Astrocyte (in vitro differentiated cells and primary cell): ENCODE measurements around the gene MRPL3. TPM values are rescaled to one million over a fixed set of nuclear protein-coding genes. Genes with fewer than 3 reads are reported as not detected.

Experiments used
- DNase-seq: peaks from one replicate; pipeline ENCODE4 v3.0.0-alpha.2; 2010; ENCODE audit warnings: low read depth
- FAIRE-seq: peaks from 2 replicates; lab custom pipeline; 2011; peaks lifted over from hg19 to GRCh38; lab: Jason Lieb, UNC
- H2AFZ ChIP-seq: 2 replicates; pipeline ENCODE4 v1.6.0; 2012; ENCODE audit warnings: low read depth, low read length, inconsistent platforms
- H3K27ac ChIP-seq: 2 replicates; pipeline ENCODE4 v1.5.1; 2011; ENCODE audit warnings: low read depth, low read length, inconsistent platforms
- H3K27me3 ChIP-seq: 2 replicates; pipeline ENCODE4 v1.6.0; 2011; ENCODE audit warnings: low read length, inconsistent platforms; ENCODE audit not compliant: insufficient read depth
- H3K36me3 ChIP-seq: 2 replicates; pipeline ENCODE4 v1.5.1; 2011; ENCODE audit warnings: low read length, inconsistent platforms; ENCODE audit not compliant: insufficient read depth
- H3K4me1 ChIP-seq: 2 replicates; pipeline ENCODE4 v1.5.1; 2011; ENCODE audit warnings: low read length, inconsistent platforms; ENCODE audit not compliant: insufficient read depth
- H3K4me2 ChIP-seq: 2 replicates; pipeline ENCODE4 v1.6.0; 2012; ENCODE audit warnings: low read length, inconsistent platforms
- H3K4me3 ChIP-seq: 2 replicates; pipeline ENCODE4 v1.5.1; 2011; ENCODE audit warnings: low read depth, mild to moderate bottlenecking, low read length, inconsistent platforms; ENCODE audit not compliant: insufficient read depth
- H3K79me2 ChIP-seq: 2 replicates; pipeline ENCODE4 v1.6.0; 2012; ENCODE audit warnings: mild to moderate bottlenecking, low read length, inconsistent platforms; ENCODE audit not compliant: insufficient read depth
- H3K9ac ChIP-seq: 2 replicates; pipeline ENCODE4 v1.6.0; 2012; ENCODE audit warnings: mild to moderate bottlenecking, low read length, inconsistent platforms
- H3K9me3 ChIP-seq: 2 replicates; pipeline ENCODE4 v1.5.1; 2012; ENCODE audit warnings: low read depth, mild to moderate bottlenecking, low read length, inconsistent platforms; ENCODE audit not compliant: insufficient read depth
- H4K20me1 ChIP-seq: 2 replicates; pipeline ENCODE4 v1.6.0; 2012; ENCODE audit warnings: low read length, inconsistent platforms; ENCODE audit not compliant: insufficient read depth
- H3K27ac Mint-ChIP-seq: one replicate; pipeline ENCODE4 v1.8.0; 2021; ENCODE audit warnings: mild to moderate bottlenecking, mixed read lengths; ENCODE audit not compliant: unreplicated experiment
- H3K27me3 Mint-ChIP-seq: one replicate; pipeline ENCODE4 v1.8.0; 2021; ENCODE audit warnings: low read depth, mixed read lengths; ENCODE audit not compliant: unreplicated experiment
- H3K36me3 Mint-ChIP-seq: one replicate; pipeline ENCODE4 v1.8.0; 2021; ENCODE audit warnings: low read depth, mixed read lengths; ENCODE audit not compliant: unreplicated experiment
- H3K4me1 Mint-ChIP-seq: one replicate; pipeline ENCODE4 v1.8.0; 2021; ENCODE audit warnings: low read depth, mixed read lengths; ENCODE audit not compliant: unreplicated experiment
- H3K4me3 Mint-ChIP-seq: one replicate; pipeline ENCODE4 v1.8.0; 2021; ENCODE audit warnings: mild to moderate bottlenecking, moderate library complexity, mixed read lengths; ENCODE audit not compliant: unreplicated experiment
- H3K9me3 Mint-ChIP-seq: one replicate; pipeline ENCODE4 v1.8.0; 2021; ENCODE audit warnings: mild to moderate bottlenecking, mixed read lengths; ENCODE audit not compliant: unreplicated experiment
- CTCF ChIP-seq: IDR thresholded peaks from 2 replicates; pipeline ENCODE4 v1.5.1; 2011; ENCODE audit warnings: low read depth, mild to moderate bottlenecking, inconsistent platforms, low read length, moderate library complexity; ENCODE audit not compliant: insufficient read depth
- EZH2 ChIP-seq: IDR thresholded peaks from 2 replicates; pipeline ENCODE4 v1.6.1; 2012; ENCODE audit warnings: mild to moderate bottlenecking, low read length, inconsistent platforms; ENCODE audit not compliant: insufficient read depth
- total RNA-seq: library from RNA; stranded (reverse); gene quantifications from 2 replicates; pipeline ENCODE4 v1.2.1, GENCODE V29; 2021

MRPL3 gene
- total RNA-seq, 1 donor from 2014 or later: 76.1 TPM

- Histone ChIP-seq H3K36me3 (no peaks in the 10 kb centered on the region), H3K9me3 (no peaks in the 10 kb centered on the region), H3K4me1 (no peaks in the 10 kb centered on the region), H3K27me3 (no peaks in the 10 kb centered on the region), H3K27ac (no peak overlapping the region), H3K79me2 (no peaks in the 10 kb centered on the region), H3K9ac (no peak overlapping the region), H4K20me1 (no peaks in the 10 kb centered on the region), H3K4me2 (no peak overlapping the region), H3K4me3 (no peak overlapping the region), H2AFZ (no peak overlapping the region)
- Mint-ChIP-seq H3K36me3 (no peaks in the 10 kb centered on the region), H3K4me1 (peaks cover 18% of the 10 kb centered on the region), H3K9me3 (peaks cover 2% of the 10 kb centered on the region), H3K27ac (no peak overlapping the region), H3K4me3 (no peak overlapping the region), H3K27me3 (no peaks in the 10 kb centered on the region)
- FAIRE-seq (no peak), DNase-seq (no peak)
- TF ChIP-seq EZH2: no peak
- no peak for TF ChIP-seq CTCF
Measured at GRCh38 chr3:131541288-131541687, 38.5 kb upstream of the MRPL3 start.

GRCh38 chr3:131540821-131541220 is 38.0 kb upstream of the MRPL3 start:
- H3K36me3 Mint-ChIP-seq: no peaks in the 10 kb centered on the region
- H3K4me3 Mint-ChIP-seq: no peak overlapping the region
- no peaks in the 10 kb centered on the region for H3K27me3 Mint-ChIP-seq

More at GRCh38 chr3:131540821-131541220, 38.0 kb upstream of the MRPL3 start:
- Histone ChIP-seq H3K4me1 (no peaks in the 10 kb centered on the region), H3K4me3 (no peak overlapping the region), H3K27ac (no peak overlapping the region), H3K4me2 (no peak overlapping the region), H3K9ac (no peak overlapping the region), H4K20me1 (no peaks in the 10 kb centered on the region), H3K27me3 (no peaks in the 10 kb centered on the region), H3K36me3 (no peaks in the 10 kb centered on the region), H2AFZ (no peak overlapping the region), H3K79me2 (no peaks in the 10 kb centered on the region), H3K9me3 (no peaks in the 10 kb centered on the region)
- Mint-ChIP-seq H3K9me3 (peaks cover 2% of the 10 kb centered on the region), H3K4me1 (peaks cover 18% of the 10 kb centered on the region), H3K27ac (no peak overlapping the region)
- DNase-seq (no peak), FAIRE-seq (no peak)
- TF ChIP-seq EZH2: no peak
- TF ChIP-seq CTCF: no peak
